HepG2 (cell line): ENCODE data around the gene SIK3. TPM values are rescaled to one million over a fixed set of nuclear protein-coding genes. Genes with fewer than 3 reads are reported as not detected.
A peak's percentile ranks its signal among the peaks of the same experiment; 100 is the strongest.

ENCODE experiments used
- DDIT3 ChIP-seq: sonication (generic); formaldehyde crosslinking; IDR thresholded peaks from 2 replicates; pipeline ENCODE4 v1.4.0; 2020; ENCODE audit warnings: mild to moderate bottlenecking, missing genetic modification reagents
- FLYWCH1 ChIP-seq: sonication (generic); formaldehyde crosslinking; IDR thresholded peaks from 2 replicates; pipeline ENCODE4 v1.8.1; 2023; ENCODE audit warnings: mild to moderate bottlenecking, missing genetic modification reagents
- FOXP4 ChIP-seq: sonication (generic); formaldehyde crosslinking; IDR thresholded peaks from 2 replicates; pipeline ENCODE4 v1.4.0; 2020; ENCODE audit warnings: missing genetic modification reagents
- HNRNPL ChIP-seq: fragments of 200-400 bp; formaldehyde crosslinking; IDR thresholded peaks from 2 replicates; pipeline ENCODE4 v1.6.1; 2017; ENCODE audit warnings: mild to moderate bottlenecking, low read depth, low read length
- PAXIP1 ChIP-seq: sonication (generic); formaldehyde crosslinking; conservative IDR thresholded peaks from 2 replicates; pipeline ENCODE4 v1.4.0; 2020; ENCODE audit warnings: mild to moderate bottlenecking, missing genetic modification reagents, moderate library complexity
- SAP130 ChIP-seq: IDR thresholded peaks from 2 replicates; pipeline ENCODE4 v1.6.1; 2016; ENCODE audit warnings: low read depth
- SIN3A ChIP-seq: IDR thresholded peaks from 2 replicates; pipeline ENCODE4 v1.6.1; 2011; ENCODE audit warnings: low read depth, mild to moderate bottlenecking, control low read depth, low read length, borderline replicate concordance
- SNRNP70 ChIP-seq: fragments of 200-400 bp; formaldehyde crosslinking; IDR thresholded peaks from 2 replicates; pipeline ENCODE4 v1.6.1; 2017; ENCODE audit warnings: mild to moderate bottlenecking, low read depth, low read length, moderate library complexity
- THYN1 ChIP-seq: sonication (generic); formaldehyde crosslinking; IDR thresholded peaks from 2 replicates; pipeline ENCODE4 v1.8.1; 2023; ENCODE audit warnings: low read depth, mild to moderate bottlenecking, moderate library complexity, missing genetic modification reagents, borderline replicate concordance
- ZNF367 ChIP-seq: sonication (generic); formaldehyde crosslinking; IDR thresholded peaks from 2 replicates; pipeline ENCODE4 v1.4.0; 2020; ENCODE audit warnings: missing genetic modification reagents, borderline replicate concordance
- ZNF430 ChIP-seq: sonication (generic); formaldehyde crosslinking; IDR thresholded peaks from 2 replicates; pipeline ENCODE4 v1.9.0; 2021; ENCODE audit warnings: mild to moderate bottlenecking, missing genetic modification reagents
- ZNF607 ChIP-seq: sonication (generic); formaldehyde crosslinking; IDR thresholded peaks from 2 replicates; pipeline ENCODE4 v1.5.1; 2020; ENCODE audit warnings: missing genetic modification reagents, mild to moderate bottlenecking, borderline replicate concordance
- ZNF703 ChIP-seq: sonication (generic); formaldehyde crosslinking; IDR thresholded peaks from 2 replicates; pipeline ENCODE4 v1.5.1; 2020; ENCODE audit warnings: missing genetic modification reagents, mild to moderate bottlenecking, moderate library complexity, borderline replicate concordance
- ZSCAN12 ChIP-seq: sonication (generic); formaldehyde crosslinking; IDR thresholded peaks from 2 replicates; pipeline ENCODE4 v1.9.0; 2021; ENCODE audit warnings: mild to moderate bottlenecking, missing genetic modification reagents
- ZSCAN31 ChIP-seq: sonication (generic); formaldehyde crosslinking; IDR thresholded peaks from 2 replicates; pipeline ENCODE4 v1.5.0; 2020; ENCODE audit warnings: low read depth, mild to moderate bottlenecking, missing genetic modification reagents
- ZXDC ChIP-seq: sonication (generic); formaldehyde crosslinking; IDR thresholded peaks from 2 replicates; pipeline ENCODE4 v1.5.0; 2020; ENCODE audit warnings: mild to moderate bottlenecking, missing genetic modification reagents
- polyA plus RNA-seq, 8 experiments: library from polyadenylated mRNA; depleted of rRNA in 3 of 8; stranded (reverse) in 7 of 8; unstranded in 1 of 8; fragments of >200 nt; fragmentation: Illumina TruSeq in 4 of 8; extraction: Trizol in 4 of 8; gene quantifications; 2 replicates each; pipeline versions ENCODE4 v1.2.1 to v1.2.3, GENCODE V29; 2011 to 2016; ENCODE audit warnings: low read depth in 4 of 8, missing spikeins in 1 of 8, mixed read lengths in 1 of 8; ENCODE audit not compliant: insufficient read depth in 1 of 8
- total RNA-seq, 5 experiments: library from RNA; depleted of rRNA; stranded (reverse); fragments of >200 nt; fragmentation: Illumina TruSeq; extraction: Trizol; gene quantifications; 2 replicates each; pipeline ENCODE4 v1.2.3, GENCODE V29; 2016; ENCODE audit warnings: low read depth in 1 of 5

Gene SIK3
- total and polyA plus RNA-seq, 2 of the 13 experiments (the other 11 are each of a cell fraction or from before 2014, with no cell fraction given) = 5.7 to 9.8 TPM

- TF ChIP-seq ZNF703 (CRISPR knock-in tag) (peak; percentile 88; the same call in 1 of the 2 replicates), SNRNP70 (no peak), ZSCAN12 (CRISPR knock-in tag) (no peak), ZNF430 (CRISPR knock-in tag) (peak; percentile 58; the same call in 1 of the 2 replicates), THYN1 (no peak), HNRNPL (no peak), ZNF367 (no peak), ZNF607 (CRISPR knock-in tag) (0 out of 2 replicates have a peak, but pooled peaks have one; percentile 17), DDIT3 (no peak), FLYWCH1 (CRISPR knock-in tag) (no peak), FOXP4 (peak; percentile 92), ZSCAN31 (CRISPR knock-in tag) (0 out of 2 replicates have a peak, but pooled peaks have one; percentile 25), PAXIP1 (CRISPR knock-in tag) (peak; percentile 99), ZXDC (CRISPR knock-in tag) (0 out of 2 replicates have a peak, but pooled peaks have one; percentile 34), SIN3A (peak; percentile 25; the same call in 1 of the 2 replicates), SAP130 (CRISPR knock-in tag) (peak; percentile 63)
Observed at GRCh38 chr11:116808262-116809175, 289.7 kb downstream of the SIK3 start (continued).
